ENCODE measurements around the gene MAST2. TPM values are rescaled to one million over a fixed set of nuclear protein-coding genes. Genes with fewer than 3 reads are reported as not detected.

MAST2 gene
- polyA plus RNA-seq, 1 experiment: 24.7 TPM

DNA sequence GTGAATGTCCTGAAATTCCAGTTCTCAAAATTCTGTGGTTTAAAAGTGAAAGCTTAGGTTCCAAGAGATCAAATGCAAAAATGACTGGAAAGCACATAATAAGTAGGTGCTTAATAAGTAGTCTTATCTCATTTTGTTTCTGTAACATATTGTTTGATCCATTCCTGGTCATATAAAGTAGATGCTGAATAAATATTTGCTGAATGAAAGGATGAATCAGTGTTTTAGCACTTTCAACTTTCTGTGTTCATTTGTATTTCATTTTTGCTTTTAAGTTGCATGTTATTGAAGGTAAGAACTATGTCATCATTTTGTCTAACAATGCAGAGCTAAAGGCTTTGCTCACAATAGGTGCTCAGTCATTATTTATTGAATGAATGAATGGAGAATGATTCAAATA, 6.3 kb downstream of the MAST2 start:
- ChIA-PET CTCF (no interaction called here), POLR2A (no interaction called here)
- Histone ChIP-seq H3K4me3 (ENCODE audit: low read depth, low read length) (no peak overlapping the region), H3K9me3 (ENCODE audit: control insufficient read depth, insufficient read depth, low read length) (no peaks in the 10 kb centered on the region), H3K27me3 (ENCODE audit: control insufficient read depth, insufficient read depth, low read length) (no peaks in the 10 kb centered on the region), H3K27ac (ENCODE audit: low read depth, low read length) (no peak overlapping the region)
- DNase-seq (ENCODE audit: low read depth, low spot score): no peak
- no peak for TF ChIP-seq CTCF (IDR thresholded peaks at IDR 0.05; ENCODE audit: low read depth, low read length)

- Histone ChIP-seq H3K27ac (ENCODE audit: low read depth, low read length) (no peak overlapping the region), H3K9me3 (ENCODE audit: control insufficient read depth, insufficient read depth, low read length) (no peaks in the 10 kb centered on the region), H3K27me3 (ENCODE audit: control insufficient read depth, insufficient read depth, low read length) (no peaks in the 10 kb centered on the region), H3K4me3 (ENCODE audit: low read depth, low read length) (no peak overlapping the region)
- DNase-seq (ENCODE audit: low read depth, low spot score): no peak
- CTCF ChIA-PET: interaction anchor here (1.0 kb wide), 1 partner anchor 26 kb away, joined by 3 read pairs; no protein-coding TSS in a partner anchor
- POLR2A ChIA-PET: no interaction called here
- TF ChIP-seq CTCF (IDR thresholded peaks at IDR 0.05; ENCODE audit: low read depth, low read length): no peak
Observed at GRCh38 chr1:45814776-45815175, 11.4 kb downstream of the MAST2 start.

DNA sequence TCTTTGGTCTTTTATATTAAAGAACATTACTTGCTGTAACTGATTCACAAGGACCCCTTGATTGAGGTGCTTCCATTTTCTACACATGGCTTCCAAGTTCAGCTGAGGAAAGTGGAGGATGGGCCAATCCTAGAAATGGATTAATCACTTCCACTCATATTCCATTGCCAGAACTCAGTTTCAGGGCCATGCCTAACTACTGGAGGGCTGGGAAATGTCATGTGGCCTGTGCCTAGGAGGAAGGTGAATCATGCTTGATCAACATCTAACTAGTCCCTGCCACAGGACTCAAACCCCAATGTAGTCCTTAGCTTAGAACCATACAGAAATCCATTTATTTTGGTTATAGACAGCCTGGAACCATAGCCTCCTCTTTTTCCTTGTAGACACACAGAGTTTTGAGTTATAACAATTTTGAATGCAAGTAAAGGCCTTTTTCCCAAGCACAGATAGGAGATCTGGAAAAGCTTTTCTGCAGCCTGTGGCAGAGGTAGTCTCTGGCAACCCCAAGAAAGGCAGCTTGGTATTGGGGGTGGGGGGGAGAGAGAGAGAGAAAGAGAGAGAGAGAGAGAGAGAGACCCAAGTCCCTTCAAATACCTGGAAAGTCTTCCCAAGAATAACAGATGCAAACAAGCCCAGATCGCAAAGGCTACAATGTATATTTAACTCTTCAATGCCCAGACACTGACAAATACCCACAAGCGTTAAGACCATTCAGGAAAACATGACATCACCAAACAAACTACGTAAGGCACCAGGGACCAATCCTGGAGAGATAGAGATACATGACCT, 12.5 kb downstream of the MAST2 start:
- no peaks in the 10 kb centered on the region; the same call in 1 of the 2 replicates for H3K9me3 ChIP-seq (ENCODE audit: control insufficient read depth, insufficient read depth, low read length)
- DNase-seq (ENCODE audit: low read depth, low spot score): no peak
- ChIA-PET CTCF (no interaction called here), POLR2A (no interaction called here)
- no peaks in the 10 kb centered on the region for H3K27me3 ChIP-seq (ENCODE audit: control insufficient read depth, insufficient read depth, low read length)
- no peak overlapping the region for H3K27ac ChIP-seq (ENCODE audit: low read depth, low read length)
- no peak for TF ChIP-seq CTCF (IDR thresholded peaks at IDR 0.05; ENCODE audit: low read depth, low read length)
- no peak overlapping the region for H3K4me3 ChIP-seq (ENCODE audit: low read depth, low read length)

GRCh38 chr1:45820173-45820572, 16.8 kb downstream of the MAST2 start:
- H3K4me3 ChIP-seq (ENCODE audit: low read depth, low read length): no peak overlapping the region
- no peaks in the 10 kb centered on the region; the same call in 1 of the 2 replicates for H3K9me3 ChIP-seq (ENCODE audit: control insufficient read depth, insufficient read depth, low read length)
- no peak overlapping the region for H3K27ac ChIP-seq (ENCODE audit: low read depth, low read length)
- no peak for DNase-seq (ENCODE audit: low read depth, low spot score)
- TF ChIP-seq CTCF (IDR thresholded peaks at IDR 0.05; ENCODE audit: low read depth, low read length): no peak
- ChIA-PET POLR2A (no interaction called here), CTCF (no interaction called here)
- H3K27me3 ChIP-seq (ENCODE audit: control insufficient read depth, insufficient read depth, low read length): no peaks in the 10 kb centered on the region

GRCh38 chr1:45820788-45821187, 17.4 kb downstream of the MAST2 start:
- no peaks in the 10 kb centered on the region; the same call in 1 of the 2 replicates for H3K9me3 ChIP-seq (ENCODE audit: control insufficient read depth, insufficient read depth, low read length)
- TF ChIP-seq CTCF (IDR thresholded peaks at IDR 0.05; ENCODE audit: low read depth, low read length): no peak
- POLR2A ChIA-PET: no interaction called here

More at GRCh38 chr1:45820788-45821187, 17.4 kb downstream of the MAST2 start:
- no peak overlapping the region for H3K4me3 ChIP-seq (ENCODE audit: low read depth, low read length)
- no peak for DNase-seq (ENCODE audit: low read depth, low spot score)
- CTCF ChIA-PET: no interaction called here
- no peaks in the 10 kb centered on the region for H3K27me3 ChIP-seq (ENCODE audit: control insufficient read depth, insufficient read depth, low read length)
- no peak overlapping the region for H3K27ac ChIP-seq (ENCODE audit: low read depth, low read length)
